Measurements from ENCODE around the gene PABPC1L.

The PABPC1L gene

GRCh38 chr20:44932916-44933315 lies 23.1 kb downstream of the PABPC1L start:
- in situ Hi-C loops (cut with HindIII; ENCODE audit: low pct_unique_long_range_greater_than_20kb, low sequenced_read_pairs): no loop called here
- no peak for DNase-seq (ENCODE audit: low read depth in 1 of 2, low spot score in 1 of 2)
- no peak for TF ChIP-seq JUND (IDR thresholded peaks at IDR 0.05; ENCODE audit: low read depth)

GRCh38 chr20:44936510-44936909 lies 26.6 kb downstream of the PABPC1L start:
- in situ Hi-C loops (cut with HindIII; ENCODE audit: low pct_unique_long_range_greater_than_20kb, low sequenced_read_pairs): no loop called here

GRCh38 chr20:44938637-44939036 lies 28.8 kb downstream of the PABPC1L start:
- no peak for TF ChIP-seq JUND (IDR thresholded peaks at IDR 0.05; ENCODE audit: low read depth)
- in situ Hi-C loops (cut with HindIII; ENCODE audit: low pct_unique_long_range_greater_than_20kb, low sequenced_read_pairs): no loop called here
- no peak for DNase-seq (ENCODE audit: low read depth in 1 of 2, low spot score in 1 of 2)

More at GRCh38 chr20:44936510-44936909, 26.6 kb downstream of the PABPC1L start:
- DNase-seq (ENCODE audit: low read depth in 1 of 2, low spot score in 1 of 2): no peak
- TF ChIP-seq JUND (IDR thresholded peaks at IDR 0.05; ENCODE audit: low read depth): no peak

- DNase-seq (ENCODE audit: low read depth in 1 of 2, low spot score in 1 of 2): no peak
- no peak for TF ChIP-seq JUND (IDR thresholded peaks at IDR 0.05; ENCODE audit: low read depth)
- in situ Hi-C loops (cut with HindIII; ENCODE audit: low pct_unique_long_range_greater_than_20kb, low sequenced_read_pairs): no loop called here
Observed at GRCh38 chr20:44941120-44941691, 31.3 kb downstream of the PABPC1L start.

- peak in 1 of 2 experiments; percentile 35 for DNase-seq (ENCODE audit: low read depth in 1 of 2, low spot score in 1 of 2)
- in situ Hi-C loops (cut with HindIII; ENCODE audit: low pct_unique_long_range_greater_than_20kb, low sequenced_read_pairs): no loop called here
- TF ChIP-seq JUND (IDR thresholded peaks at IDR 0.05; ENCODE audit: low read depth): no peak
Observed at GRCh38 chr20:44942264-44942973, 32.6 kb downstream of the PABPC1L start.

GRCh38 chr20:44943828-44944227 lies 34.0 kb downstream of the PABPC1L start:
- in situ Hi-C loops (cut with HindIII; ENCODE audit: low pct_unique_long_range_greater_than_20kb, low sequenced_read_pairs): no loop called here
- no peak for DNase-seq (ENCODE audit: low read depth in 1 of 2, low spot score in 1 of 2)
- TF ChIP-seq JUND (IDR thresholded peaks at IDR 0.05; ENCODE audit: low read depth): no peak

- no peak for TF ChIP-seq JUND (IDR thresholded peaks at IDR 0.05; ENCODE audit: low read depth)
- in situ Hi-C loops (cut with HindIII; ENCODE audit: low pct_unique_long_range_greater_than_20kb, low sequenced_read_pairs): no loop called here
- no peak for DNase-seq (ENCODE audit: low read depth in 1 of 2, low spot score in 1 of 2)
Observed at GRCh38 chr20:44945261-44945660, 35.4 kb downstream of the PABPC1L start.

- TF ChIP-seq JUND (IDR thresholded peaks at IDR 0.05; ENCODE audit: low read depth): no peak
- no peak for DNase-seq (ENCODE audit: low read depth in 1 of 2, low spot score in 1 of 2)
- in situ Hi-C loops (cut with HindIII; ENCODE audit: low pct_unique_long_range_greater_than_20kb, low sequenced_read_pairs): no loop called here
Observed at GRCh38 chr20:44946271-44946852, 36.5 kb downstream of the PABPC1L start.

- no peak for DNase-seq (ENCODE audit: low read depth in 1 of 2, low spot score in 1 of 2)
- in situ Hi-C loops (cut with HindIII; ENCODE audit: low pct_unique_long_range_greater_than_20kb, low sequenced_read_pairs): no loop called here
- TF ChIP-seq JUND (IDR thresholded peaks at IDR 0.05; ENCODE audit: low read depth): no peak
Observed at GRCh38 chr20:44948107-44948506, 38.2 kb downstream of the PABPC1L start.

- in situ Hi-C loops (cut with HindIII; ENCODE audit: low pct_unique_long_range_greater_than_20kb, low sequenced_read_pairs): no loop called here
- DNase-seq (ENCODE audit: low read depth in 1 of 2, low spot score in 1 of 2): no peak
- TF ChIP-seq JUND (IDR thresholded peaks at IDR 0.05; ENCODE audit: low read depth): no peak
Observed at GRCh38 chr20:44948513-44948912, 38.7 kb downstream of the PABPC1L start.

- no peak for DNase-seq (ENCODE audit: low read depth in 1 of 2, low spot score in 1 of 2)
- TF ChIP-seq JUND (IDR thresholded peaks at IDR 0.05; ENCODE audit: low read depth): no peak
- in situ Hi-C loops (cut with HindIII; ENCODE audit: low pct_unique_long_range_greater_than_20kb, low sequenced_read_pairs): no loop called here
Observed at GRCh38 chr20:44950368-44950767, 40.5 kb downstream of the PABPC1L start.

GRCh38 chr20:44952731-44953130 lies 42.9 kb downstream of the PABPC1L start:
- in situ Hi-C loops (cut with HindIII; ENCODE audit: low pct_unique_long_range_greater_than_20kb, low sequenced_read_pairs): no loop called here
- peak; percentile 45 to 83 for DNase-seq (ENCODE audit: low read depth in 1 of 2, low spot score in 1 of 2)
- TF ChIP-seq JUND (IDR thresholded peaks at IDR 0.05; ENCODE audit: low read depth): no peak

GRCh38 chr20:44954211-44954610 lies 44.4 kb downstream of the PABPC1L start:
- DNase-seq (ENCODE audit: low read depth in 1 of 2, low spot score in 1 of 2): peak; percentile 64 to 94
- TF ChIP-seq JUND (IDR thresholded peaks at IDR 0.05; ENCODE audit: low read depth): peak; percentile 56; the same call in 1 of the 2 replicates

More at GRCh38 chr20:44954211-44954610, 44.4 kb downstream of the PABPC1L start:
- in situ Hi-C loops (cut with HindIII; ENCODE audit: low pct_unique_long_range_greater_than_20kb, low sequenced_read_pairs): no loop called here
